Neural crest cell (in vitro differentiated cells): ENCODE measurements around the gene SEL1L2. TPM values are rescaled to one million over a fixed set of nuclear protein-coding genes. Genes with fewer than 3 reads are reported as not detected.

Source experiments
- DNase-seq: peaks from one replicate; pipeline ENCODE4 v3.0.0; 2021; ENCODE audit warnings: low read depth, mixed read lengths, low spot score
- H3K27ac Mint-ChIP-seq: one replicate; pipeline ENCODE4 v1.8.0; 2021; ENCODE audit warnings: mild to moderate bottlenecking, mixed read lengths; ENCODE audit not compliant: unreplicated experiment
- H3K27me3 Mint-ChIP-seq: 2 replicates; pipeline ENCODE4 v1.8.0; 2021; ENCODE audit warnings: low read depth, mild to moderate bottlenecking, mixed read lengths
- H3K36me3 Mint-ChIP-seq: 2 replicates; pipeline ENCODE4 v1.8.0; 2021; ENCODE audit warnings: low read depth, mild to moderate bottlenecking, mixed read lengths
- H3K4me1 Mint-ChIP-seq: 2 replicates; pipeline ENCODE4 v1.8.0; 2021; ENCODE audit warnings: mixed read lengths
- H3K4me3 Mint-ChIP-seq: one replicate; pipeline ENCODE4 v1.8.0; 2021; ENCODE audit warnings: mild to moderate bottlenecking, mixed read lengths
- H3K9me3 Mint-ChIP-seq: 2 replicates; pipeline ENCODE4 v1.8.0; 2021; ENCODE audit warnings: mixed read lengths
- total RNA-seq: library from RNA; stranded (reverse); gene quantifications from 2 replicates; pipeline ENCODE4 v1.2.1, GENCODE V29; 2021
- TF ChIP-seq, protein P1 (sequence below): fragments of 200-600 bp; sonication (generic); conservative IDR thresholded peaks from 2 replicates; pipeline ENCODE4 v1.5.0; 2021; ENCODE audit warnings: antibody characterized with exemption, mild to moderate bottlenecking

The SEL1L2 gene
- total RNA-seq, 1 donor from 2014 or later: not detected

- H3K27me3 Mint-ChIP-seq: no peaks in the 10 kb centered on the region
- DNase-seq: no peak
- TF ChIP-seq, protein P1, sequence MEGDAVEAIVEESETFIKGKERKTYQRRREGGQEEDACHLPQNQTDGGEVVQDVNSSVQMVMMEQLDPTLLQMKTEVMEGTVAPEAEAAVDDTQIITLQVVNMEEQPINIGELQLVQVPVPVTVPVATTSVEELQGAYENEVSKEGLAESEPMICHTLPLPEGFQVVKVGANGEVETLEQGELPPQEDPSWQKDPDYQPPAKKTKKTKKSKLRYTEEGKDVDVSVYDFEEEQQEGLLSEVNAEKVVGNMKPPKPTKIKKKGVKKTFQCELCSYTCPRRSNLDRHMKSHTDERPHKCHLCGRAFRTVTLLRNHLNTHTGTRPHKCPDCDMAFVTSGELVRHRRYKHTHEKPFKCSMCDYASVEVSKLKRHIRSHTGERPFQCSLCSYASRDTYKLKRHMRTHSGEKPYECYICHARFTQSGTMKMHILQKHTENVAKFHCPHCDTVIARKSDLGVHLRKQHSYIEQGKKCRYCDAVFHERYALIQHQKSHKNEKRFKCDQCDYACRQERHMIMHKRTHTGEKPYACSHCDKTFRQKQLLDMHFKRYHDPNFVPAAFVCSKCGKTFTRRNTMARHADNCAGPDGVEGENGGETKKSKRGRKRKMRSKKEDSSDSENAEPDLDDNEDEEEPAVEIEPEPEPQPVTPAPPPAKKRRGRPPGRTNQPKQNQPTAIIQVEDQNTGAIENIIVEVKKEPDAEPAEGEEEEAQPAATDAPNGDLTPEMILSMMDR: no peak
- H3K4me3 Mint-ChIP-seq: no peak overlapping the region
- H3K36me3 Mint-ChIP-seq: no peaks in the 10 kb centered on the region
- H3K9me3 Mint-ChIP-seq: peaks cover 4% of the 10 kb centered on the region
- H3K4me1 Mint-ChIP-seq: no peaks in the 10 kb centered on the region
- H3K27ac Mint-ChIP-seq: no peak overlapping the region
Observed at GRCh38 chr20:13857961-13858360, 132.5 kb downstream of the SEL1L2 start.

GRCh38 chr20:13857304-13857703 lies 133.1 kb downstream of the SEL1L2 start:
- Mint-ChIP-seq H3K36me3 (no peaks in the 10 kb centered on the region), H3K9me3 (peaks cover 4% of the 10 kb centered on the region), H3K27ac (no peak overlapping the region), H3K4me1 (no peaks in the 10 kb centered on the region), H3K27me3 (no peaks in the 10 kb centered on the region), H3K4me3 (no peak overlapping the region)
- DNase-seq: no peak
- TF ChIP-seq, protein P1: no peak

GRCh38 chr20:13856354-13856753 lies 134.1 kb downstream of the SEL1L2 start:
- Mint-ChIP-seq H3K4me3 (no peak overlapping the region), H3K27ac (no peak overlapping the region), H3K27me3 (no peaks in the 10 kb centered on the region), H3K36me3 (no peaks in the 10 kb centered on the region), H3K9me3 (peaks cover 4% of the 10 kb centered on the region), H3K4me1 (no peaks in the 10 kb centered on the region)
- no peak for DNase-seq
- TF ChIP-seq, protein P1: no peak

- H3K27ac Mint-ChIP-seq: no peak overlapping the region
- H3K4me1 Mint-ChIP-seq: no peaks in the 10 kb centered on the region
- peaks cover under 1% of the 10 kb centered on the region for H3K9me3 Mint-ChIP-seq
- TF ChIP-seq, protein P1: no peak
- H3K4me3 Mint-ChIP-seq: no peak overlapping the region
- no peak for DNase-seq
- H3K27me3 Mint-ChIP-seq: no peaks in the 10 kb centered on the region
- H3K36me3 Mint-ChIP-seq: no peaks in the 10 kb centered on the region
Observed at GRCh38 chr20:13855613-13856012, 134.8 kb downstream of the SEL1L2 start.

GRCh38 chr20:13852306-13852705 lies 138.1 kb downstream of the SEL1L2 start:
- no peaks in the 10 kb centered on the region for H3K27me3 Mint-ChIP-seq

More at GRCh38 chr20:13852306-13852705, 138.1 kb downstream of the SEL1L2 start:
- Mint-ChIP-seq H3K4me3 (no peak overlapping the region), H3K9me3 (peaks cover 3% of the 10 kb centered on the region), H3K4me1 (no peaks in the 10 kb centered on the region), H3K36me3 (no peaks in the 10 kb centered on the region), H3K27ac (no peak overlapping the region)
- TF ChIP-seq, protein P1: no peak
- no peak for DNase-seq
